ENCODE data around the gene GRB2.

GRB2 gene

DNA sequence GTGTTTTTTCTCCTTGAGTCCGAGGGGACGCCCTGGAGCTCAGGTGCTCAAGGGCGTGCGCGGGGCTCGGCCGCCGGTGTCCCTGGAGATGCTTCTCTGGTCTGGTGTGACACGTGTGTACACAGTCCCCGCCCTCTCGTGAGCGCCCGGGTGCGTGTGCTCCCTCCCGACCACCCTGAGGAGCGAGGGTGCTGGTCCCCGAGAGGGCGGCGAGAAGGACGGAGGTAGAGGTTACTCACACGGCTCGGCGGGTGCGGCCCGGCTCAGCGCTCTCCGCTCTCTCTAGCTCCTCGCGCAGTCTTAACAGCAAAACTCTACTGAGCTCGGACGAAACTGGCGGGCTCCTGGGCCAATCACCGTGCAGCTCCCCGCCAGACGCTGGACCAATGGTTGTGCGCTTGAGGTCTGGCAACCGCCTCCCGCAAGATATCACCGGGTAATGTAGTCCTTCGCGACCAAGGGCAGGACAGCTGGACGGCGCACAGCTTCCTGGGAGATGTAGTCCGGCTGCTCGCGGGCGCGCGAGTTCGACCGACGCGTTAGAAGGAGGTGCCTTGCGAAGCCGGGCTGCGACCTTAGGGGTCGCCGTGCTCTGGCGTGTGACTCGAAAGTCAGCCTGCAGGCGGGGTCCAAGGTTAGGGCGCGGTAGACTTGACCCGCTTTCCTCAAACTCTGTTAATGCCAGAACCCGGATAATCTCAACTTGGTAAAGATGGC lies 116.2 kb downstream of the GRB2 start, which contains the start of gene SLC25A19:
SLC25A19 (minus strand) TSS at position 319 of the 717 bp plus-strand sequence. CDS start 2,669 bp downstream, outside the sequence.
- TF ChIP-seq CEBPB (IDR thresholded peaks at IDR 0.05) (no peak), TAF1 (IDR thresholded peaks at IDR 0.05; ENCODE audit: low read depth) (peak; percentile 87), TEAD4 (IDR thresholded peaks at IDR 0.05) (peak; percentile 28; the same call in 1 of the 2 replicates), ZBTB7A (IDR thresholded peaks at IDR 0.05; ENCODE audit: low read depth) (peak; percentile 88), YY1 (IDR thresholded peaks at IDR 0.05; ENCODE audit: low read depth) (peak; percentile 82), FOXM1 (IDR thresholded peaks at IDR 0.05; ENCODE audit: borderline replicate concordance, low read depth) (peak; percentile 18; the same call in 1 of the 2 replicates), EGR1 (IDR thresholded peaks at IDR 0.05) (0 out of 2 replicates have a peak, but pooled peaks have one; percentile 19), CREB1 (IDR thresholded peaks at IDR 0.05; ENCODE audit: low read depth) (peak; percentile 65), TCF12 (IDR thresholded peaks at IDR 0.05; ENCODE audit: low read depth) (peak; percentile 69), RAD21 (IDR thresholded peaks at IDR 0.05; ENCODE audit: low read depth) (peak; percentile 14; the same call in 1 of the 2 replicates), EP300 (IDR thresholded peaks at IDR 0.05; ENCODE audit: borderline replicate concordance) (no peak), NFIC (IDR thresholded peaks at IDR 0.05) (no peak)
- TF ChIP-seq, protein P1, sequence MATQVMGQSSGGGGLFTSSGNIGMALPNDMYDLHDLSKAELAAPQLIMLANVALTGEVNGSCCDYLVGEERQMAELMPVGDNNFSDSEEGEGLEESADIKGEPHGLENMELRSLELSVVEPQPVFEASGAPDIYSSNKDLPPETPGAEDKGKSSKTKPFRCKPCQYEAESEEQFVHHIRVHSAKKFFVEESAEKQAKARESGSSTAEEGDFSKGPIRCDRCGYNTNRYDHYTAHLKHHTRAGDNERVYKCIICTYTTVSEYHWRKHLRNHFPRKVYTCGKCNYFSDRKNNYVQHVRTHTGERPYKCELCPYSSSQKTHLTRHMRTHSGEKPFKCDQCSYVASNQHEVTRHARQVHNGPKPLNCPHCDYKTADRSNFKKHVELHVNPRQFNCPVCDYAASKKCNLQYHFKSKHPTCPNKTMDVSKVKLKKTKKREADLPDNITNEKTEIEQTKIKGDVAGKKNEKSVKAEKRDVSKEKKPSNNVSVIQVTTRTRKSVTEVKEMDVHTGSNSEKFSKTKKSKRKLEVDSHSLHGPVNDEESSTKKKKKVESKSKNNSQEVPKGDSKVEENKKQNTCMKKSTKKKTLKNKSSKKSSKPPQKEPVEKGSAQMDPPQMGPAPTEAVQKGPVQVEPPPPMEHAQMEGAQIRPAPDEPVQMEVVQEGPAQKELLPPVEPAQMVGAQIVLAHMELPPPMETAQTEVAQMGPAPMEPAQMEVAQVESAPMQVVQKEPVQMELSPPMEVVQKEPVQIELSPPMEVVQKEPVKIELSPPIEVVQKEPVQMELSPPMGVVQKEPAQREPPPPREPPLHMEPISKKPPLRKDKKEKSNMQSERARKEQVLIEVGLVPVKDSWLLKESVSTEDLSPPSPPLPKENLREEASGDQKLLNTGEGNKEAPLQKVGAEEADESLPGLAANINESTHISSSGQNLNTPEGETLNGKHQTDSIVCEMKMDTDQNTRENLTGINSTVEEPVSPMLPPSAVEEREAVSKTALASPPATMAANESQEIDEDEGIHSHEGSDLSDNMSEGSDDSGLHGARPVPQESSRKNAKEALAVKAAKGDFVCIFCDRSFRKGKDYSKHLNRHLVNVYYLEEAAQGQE (IDR thresholded peaks at IDR 0.05; ENCODE audit: low read depth), result no peak
- TF ChIP-seq, protein P2, sequence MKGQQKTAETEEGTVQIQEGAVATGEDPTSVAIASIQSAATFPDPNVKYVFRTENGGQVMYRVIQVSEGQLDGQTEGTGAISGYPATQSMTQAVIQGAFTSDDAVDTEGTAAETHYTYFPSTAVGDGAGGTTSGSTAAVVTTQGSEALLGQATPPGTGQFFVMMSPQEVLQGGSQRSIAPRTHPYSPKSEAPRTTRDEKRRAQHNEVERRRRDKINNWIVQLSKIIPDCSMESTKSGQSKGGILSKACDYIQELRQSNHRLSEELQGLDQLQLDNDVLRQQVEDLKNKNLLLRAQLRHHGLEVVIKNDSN (IDR thresholded peaks at IDR 0.05), result peak; percentile 58
- TF ChIP-seq, protein P3, sequence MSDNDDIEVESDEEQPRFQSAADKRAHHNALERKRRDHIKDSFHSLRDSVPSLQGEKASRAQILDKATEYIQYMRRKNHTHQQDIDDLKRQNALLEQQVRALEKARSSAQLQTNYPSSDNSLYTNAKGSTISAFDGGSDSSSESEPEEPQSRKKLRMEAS (IDR thresholded peaks at IDR 0.05), result peak; percentile 92

DNA sequence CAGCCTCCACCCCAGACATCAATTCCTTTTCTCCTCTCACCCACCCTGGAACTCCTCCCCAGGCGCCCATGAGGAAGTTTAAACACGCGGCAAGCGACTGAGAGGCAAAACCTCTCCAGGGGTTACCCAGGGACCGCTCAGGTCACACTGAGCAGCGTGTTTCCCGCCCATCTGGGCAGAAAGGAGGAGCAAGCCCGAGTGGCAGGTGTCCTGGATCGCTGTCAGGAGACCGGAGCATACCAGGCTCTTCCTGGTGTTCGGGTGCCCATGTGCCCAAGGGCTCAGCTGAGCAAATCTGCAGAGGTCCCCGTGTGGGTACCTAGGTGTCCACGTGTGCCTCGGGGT lies 116.7 kb downstream of the GRB2 start:
- TF ChIP-seq NFIC (IDR thresholded peaks at IDR 0.05) (no peak), TAF1 (IDR thresholded peaks at IDR 0.05; ENCODE audit: low read depth) (no peak), RAD21 (IDR thresholded peaks at IDR 0.05; ENCODE audit: low read depth) (no peak), TCF12 (IDR thresholded peaks at IDR 0.05; ENCODE audit: low read depth) (no peak), TEAD4 (IDR thresholded peaks at IDR 0.05) (peak; percentile 6; the same call in 1 of the 2 replicates)

DNA sequence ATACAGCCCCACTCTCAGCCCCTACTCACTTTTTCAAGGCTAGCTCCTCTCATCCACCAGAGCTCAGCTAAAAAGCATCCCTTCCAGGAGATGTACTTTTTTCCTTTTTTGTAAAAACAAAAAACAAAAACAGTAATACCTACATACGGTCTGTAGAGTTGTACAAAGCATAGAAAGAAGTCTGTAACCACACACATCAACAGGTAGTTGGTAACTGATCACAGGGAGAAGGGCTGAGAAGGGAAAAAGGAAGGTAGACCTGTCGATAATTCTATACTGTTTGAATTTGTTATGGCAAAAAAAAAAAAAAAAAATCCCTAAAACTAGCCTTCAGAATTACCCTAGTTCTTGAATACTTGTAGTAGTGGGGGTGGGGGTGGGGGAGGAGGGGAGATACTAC lies 117.1 kb downstream of the GRB2 start:
- no peak for TF ChIP-seq RAD21 (IDR thresholded peaks at IDR 0.05; ENCODE audit: low read depth)
- no peak for TF ChIP-seq CREB1 (IDR thresholded peaks at IDR 0.05; ENCODE audit: low read depth)
- TF ChIP-seq EP300 (IDR thresholded peaks at IDR 0.05; ENCODE audit: borderline replicate concordance), result no peak
- TF ChIP-seq CEBPB (IDR thresholded peaks at IDR 0.05), result no peak
- no peak for TF ChIP-seq YY1 (IDR thresholded peaks at IDR 0.05; ENCODE audit: low read depth)
- no peak for TF ChIP-seq NFIC (IDR thresholded peaks at IDR 0.05)
- TF ChIP-seq FOXM1 (IDR thresholded peaks at IDR 0.05; ENCODE audit: borderline replicate concordance, low read depth), result no peak

DNA sequence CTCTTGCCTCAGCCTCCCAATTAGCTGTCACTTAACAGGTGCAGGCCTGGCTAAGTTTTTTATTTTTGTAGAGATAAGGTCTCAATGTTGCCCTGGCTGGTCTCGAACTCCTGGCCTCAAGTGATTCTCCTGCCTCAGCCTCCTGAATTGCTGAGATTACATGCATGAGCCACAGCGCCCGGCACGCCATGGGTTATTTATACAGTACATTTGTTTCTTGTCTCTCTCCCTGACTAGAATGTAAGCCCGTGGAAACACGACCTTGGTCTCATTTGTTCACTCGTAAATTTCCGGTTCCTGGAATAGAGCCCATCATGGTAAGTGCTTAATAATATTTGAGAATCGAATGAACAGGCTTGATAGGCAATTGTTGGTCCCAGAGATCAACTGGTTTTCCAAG lies 118.3 kb downstream of the GRB2 start:
- TF ChIP-seq, protein P1 (IDR thresholded peaks at IDR 0.05; ENCODE audit: low read depth), result no peak
- TF ChIP-seq CEBPB (IDR thresholded peaks at IDR 0.05), result no peak
- no peak for TF ChIP-seq TAF1 (IDR thresholded peaks at IDR 0.05; ENCODE audit: low read depth)
- no peak for TF ChIP-seq ZBTB7A (IDR thresholded peaks at IDR 0.05; ENCODE audit: low read depth)
- TF ChIP-seq, protein P3 (IDR thresholded peaks at IDR 0.05), result no peak
- no peak for TF ChIP-seq TCF12 (IDR thresholded peaks at IDR 0.05; ENCODE audit: low read depth)
- no peak for TF ChIP-seq YY1 (IDR thresholded peaks at IDR 0.05; ENCODE audit: low read depth)
- no peak for TF ChIP-seq RAD21 (IDR thresholded peaks at IDR 0.05; ENCODE audit: low read depth)
- TF ChIP-seq TEAD4 (IDR thresholded peaks at IDR 0.05), result no peak
- TF ChIP-seq EGR1 (IDR thresholded peaks at IDR 0.05), result no peak
- TF ChIP-seq, protein P2 (IDR thresholded peaks at IDR 0.05), result no peak
- no peak for TF ChIP-seq CREB1 (IDR thresholded peaks at IDR 0.05; ENCODE audit: low read depth)
- no peak for TF ChIP-seq EP300 (IDR thresholded peaks at IDR 0.05; ENCODE audit: borderline replicate concordance)
- TF ChIP-seq FOXM1 (IDR thresholded peaks at IDR 0.05; ENCODE audit: borderline replicate concordance, low read depth), result no peak
- no peak for TF ChIP-seq NFIC (IDR thresholded peaks at IDR 0.05)

DNA sequence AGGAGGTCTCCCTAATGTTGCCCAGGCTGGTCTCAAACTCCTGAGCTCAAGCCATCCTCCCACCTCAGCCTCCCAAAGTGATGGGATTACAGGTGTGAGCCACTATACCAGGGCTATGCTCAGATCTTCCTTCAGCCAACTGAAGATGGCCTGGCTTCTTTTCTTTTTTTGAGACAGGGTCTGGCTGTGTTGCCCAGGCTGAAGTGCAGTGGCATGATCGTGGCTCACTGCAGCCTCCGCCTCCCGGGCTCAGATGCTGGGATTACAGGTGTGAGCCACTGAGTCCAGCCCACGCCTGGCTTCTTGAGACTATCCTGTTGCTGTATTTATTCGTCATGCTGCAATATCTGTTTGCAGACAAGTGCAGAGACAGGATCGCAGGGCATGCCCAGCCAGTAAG lies 120.4 kb downstream of the GRB2 start:
- TF ChIP-seq CREB1 (IDR thresholded peaks at IDR 0.05; ENCODE audit: low read depth) (no peak), RAD21 (IDR thresholded peaks at IDR 0.05; ENCODE audit: low read depth) (no peak), YY1 (IDR thresholded peaks at IDR 0.05; ENCODE audit: low read depth) (no peak), CEBPB (IDR thresholded peaks at IDR 0.05) (no peak), TAF1 (IDR thresholded peaks at IDR 0.05; ENCODE audit: low read depth) (no peak), TCF12 (IDR thresholded peaks at IDR 0.05; ENCODE audit: low read depth) (no peak)
